Bone marrow (tissue), 2 donors: Measurements from ENCODE around the gene RASA3.
"Not testable (repeated sequence)": the region's sequence is repeated elsewhere in the genome, so short reads cannot be mapped to it uniquely, and the experiment has no call there.

Experiments used
- DNase-seq, 2 donors: peaks; one replicate each; lab custom pipeline; 2025; lab: John Stamatoyannopoulos, UW

RASA3 gene

DNA sequence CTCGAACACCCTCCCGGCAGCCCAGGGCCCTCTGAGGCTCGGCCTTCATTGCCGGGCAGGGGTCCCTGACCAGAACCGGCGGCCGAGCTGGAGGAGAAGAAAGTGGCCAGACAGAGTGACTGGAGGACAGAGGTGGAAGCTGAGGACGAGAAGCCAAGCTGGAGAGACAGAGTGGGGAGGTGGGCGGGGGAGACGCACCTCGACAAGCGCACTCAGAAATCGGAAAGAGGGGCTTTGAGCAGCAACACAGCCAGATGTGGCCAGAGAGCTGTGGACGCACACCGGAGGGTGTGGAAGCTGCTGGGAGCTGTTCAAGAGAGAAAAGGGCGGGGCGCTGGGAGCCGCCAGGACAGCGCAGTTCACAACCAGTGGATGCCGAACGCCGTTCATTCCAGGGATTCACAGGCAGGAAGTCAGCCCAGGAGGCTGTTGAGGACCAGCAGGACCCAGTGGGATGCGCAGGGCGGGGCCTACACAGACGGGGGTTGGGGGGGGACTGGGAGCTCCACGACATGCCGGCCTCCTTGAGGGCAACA is 130.3 kb downstream of the RASA3 start:
- no peak for DNase-seq

GRCh38 chr13:114001331-114002008 is 131.0 kb downstream of the RASA3 start:
- DNase-seq, result no peak

DNA sequence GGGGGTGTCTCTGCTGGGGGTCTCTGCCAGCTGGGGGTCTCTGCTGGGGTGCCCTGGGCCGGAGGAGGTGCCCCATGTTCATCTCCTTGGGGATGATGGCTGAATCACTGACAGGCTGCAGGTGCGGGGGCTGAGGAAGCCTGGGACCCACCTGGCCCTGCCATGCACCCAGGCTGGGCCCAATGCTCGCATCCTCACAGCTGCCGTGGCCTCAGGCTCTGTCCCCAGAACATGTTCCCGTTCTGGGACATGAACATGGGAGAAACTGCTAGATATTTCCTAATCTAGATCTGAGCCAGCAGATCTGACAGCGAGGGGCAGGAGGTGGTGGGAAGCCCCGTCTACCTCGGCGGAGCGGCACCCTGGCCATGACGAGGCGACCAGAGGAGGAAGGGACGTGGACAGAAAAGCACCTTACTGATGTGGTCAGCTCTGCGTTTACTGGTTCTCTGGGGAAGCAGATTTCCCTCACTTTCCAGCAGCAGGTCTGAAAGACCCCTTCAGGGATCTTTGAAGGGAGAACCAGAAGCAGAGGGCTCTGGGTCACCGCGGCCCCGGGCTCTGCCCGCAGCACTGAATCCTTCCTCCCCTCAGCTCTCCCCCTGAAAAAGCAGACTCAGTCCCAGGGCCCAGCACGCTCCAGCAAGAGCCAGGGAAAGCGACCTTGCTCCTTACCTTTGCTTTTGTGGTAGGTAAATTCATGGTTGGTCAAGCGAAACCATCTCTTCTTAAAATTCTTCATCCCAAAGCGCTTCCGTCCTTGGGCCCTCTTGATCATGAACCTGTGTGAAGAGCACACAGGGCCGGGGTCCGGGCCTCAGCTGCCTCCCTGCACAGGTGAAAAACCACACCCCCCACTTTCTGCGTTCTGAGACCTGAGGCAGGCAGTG is 132.0 kb downstream of the RASA3 start:
- DNase-seq, result no peak

DNA sequence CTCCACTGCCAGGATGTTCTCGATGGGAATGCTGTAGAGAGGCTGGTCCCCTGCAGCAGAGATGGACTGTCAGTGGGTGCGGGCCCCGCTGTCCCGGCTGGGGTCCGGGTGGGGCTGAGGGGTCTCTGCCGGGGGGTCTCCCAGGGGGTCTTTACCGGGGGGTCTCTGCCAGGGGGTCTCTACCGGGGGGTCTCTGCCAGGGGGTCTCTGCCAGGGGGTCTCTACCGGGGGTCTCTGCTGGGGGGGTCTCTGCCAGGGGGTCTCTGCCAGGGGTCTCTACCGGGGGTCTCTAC is 132.9 kb downstream of the RASA3 start:
- no peak for DNase-seq

DNA sequence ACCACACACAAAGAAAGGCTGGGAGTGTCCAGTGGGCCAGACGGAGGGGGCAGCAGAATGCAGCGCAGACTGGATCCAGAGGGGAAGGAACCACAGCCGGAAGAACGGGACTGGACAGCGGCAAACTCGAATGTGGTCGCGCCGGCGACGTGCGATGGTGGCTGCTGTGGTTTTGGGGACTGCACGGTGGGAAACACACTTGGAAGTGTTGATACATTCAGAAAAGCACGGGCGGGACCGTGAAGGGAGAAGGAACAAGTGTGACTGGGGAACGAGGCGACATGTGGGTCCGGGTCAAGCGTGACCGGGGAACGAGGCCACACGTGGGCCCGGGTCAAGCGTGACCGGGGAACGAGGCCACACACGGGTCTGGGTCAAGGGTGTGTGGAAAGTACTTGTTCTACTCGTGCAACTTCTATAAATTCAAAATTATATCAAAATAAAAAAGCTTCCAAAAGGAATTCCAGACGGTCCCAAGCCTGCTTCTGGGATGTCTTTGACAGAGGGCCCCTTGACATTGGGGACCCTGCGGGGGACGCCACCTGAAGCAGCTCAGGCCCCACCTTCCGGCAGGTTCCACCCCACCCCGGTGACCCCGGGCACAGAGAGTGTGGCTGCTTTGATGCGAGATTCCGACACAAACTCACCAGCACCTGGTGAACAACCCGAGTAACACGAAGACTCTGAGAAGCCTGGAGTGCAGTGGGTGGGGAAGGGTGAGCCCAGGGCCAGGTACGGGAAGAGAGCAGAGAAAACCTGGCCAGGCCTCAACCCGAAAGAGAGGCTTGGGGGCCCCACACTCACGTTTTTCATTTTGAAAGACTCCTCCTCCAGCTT is 133.4 kb downstream of the RASA3 start:
- DNase-seq, result no peak

- DNase-seq, result no peak
Observed at GRCh38 chr13:113997845-113998751, 134.3 kb downstream of the RASA3 start.

- DNase-seq, result no peak
Observed at GRCh38 chr13:113996912-113997745, 135.3 kb downstream of the RASA3 start.

GRCh38 chr13:113996081-113996911 is 136.1 kb downstream of the RASA3 start:
- no peak for DNase-seq

GRCh38 chr13:113995051-113995601 is 137.3 kb downstream of the RASA3 start:
- no peak for DNase-seq

GRCh38 chr13:113992276-113993005 is 140.0 kb downstream of the RASA3 start:
- DNase-seq, result no peak

DNA sequence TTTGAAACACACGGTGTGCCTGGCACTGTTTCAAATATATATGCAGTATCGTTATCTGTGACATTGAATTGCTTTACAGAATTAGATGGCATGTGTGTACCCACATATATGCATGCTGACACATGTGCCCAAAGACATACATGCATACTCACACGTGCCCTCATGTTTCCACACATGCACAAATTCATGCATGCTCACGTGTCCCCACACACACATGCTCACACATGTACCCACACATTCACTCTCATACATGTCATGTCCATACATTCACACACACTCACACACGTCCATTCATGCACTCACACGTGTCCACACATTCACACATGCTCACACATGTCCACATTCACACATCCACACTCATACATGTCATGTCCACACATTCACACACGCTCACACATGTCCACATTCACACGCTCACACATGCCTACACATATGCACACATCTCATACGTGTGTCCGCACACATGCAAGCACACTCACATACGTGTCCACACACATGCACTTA is 140.7 kb downstream of the RASA3 start:
- no peak for DNase-seq

GRCh38 chr13:113991191-113991669 is 141.2 kb downstream of the RASA3 start:
- no peak for DNase-seq

DNA sequence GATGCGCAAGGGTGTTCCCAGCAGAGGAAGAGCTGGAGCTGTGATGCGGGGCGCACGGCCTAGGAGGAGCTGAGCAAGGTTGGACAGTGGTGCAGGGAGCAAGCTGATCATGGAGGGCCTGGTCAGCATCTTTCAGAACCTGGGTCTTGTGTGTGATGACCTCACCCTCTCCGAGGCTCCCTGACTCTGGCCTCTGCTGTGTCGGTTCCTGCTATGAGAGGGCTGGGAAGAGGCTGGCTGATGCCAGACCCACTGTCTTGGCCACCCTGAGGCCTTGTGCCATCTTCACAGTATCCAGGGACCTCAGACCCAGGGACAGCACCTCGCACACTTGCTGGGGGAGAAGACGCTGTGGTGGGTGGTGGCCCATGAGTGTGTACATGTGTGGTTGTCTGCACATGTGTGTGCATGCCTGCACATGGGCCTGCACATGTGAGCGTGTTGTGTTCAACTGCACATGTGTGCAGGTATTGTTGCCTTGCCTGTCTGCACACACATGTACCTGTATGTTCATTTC is 142.0 kb downstream of the RASA3 start:
- DNase-seq, result no peak

DNA sequence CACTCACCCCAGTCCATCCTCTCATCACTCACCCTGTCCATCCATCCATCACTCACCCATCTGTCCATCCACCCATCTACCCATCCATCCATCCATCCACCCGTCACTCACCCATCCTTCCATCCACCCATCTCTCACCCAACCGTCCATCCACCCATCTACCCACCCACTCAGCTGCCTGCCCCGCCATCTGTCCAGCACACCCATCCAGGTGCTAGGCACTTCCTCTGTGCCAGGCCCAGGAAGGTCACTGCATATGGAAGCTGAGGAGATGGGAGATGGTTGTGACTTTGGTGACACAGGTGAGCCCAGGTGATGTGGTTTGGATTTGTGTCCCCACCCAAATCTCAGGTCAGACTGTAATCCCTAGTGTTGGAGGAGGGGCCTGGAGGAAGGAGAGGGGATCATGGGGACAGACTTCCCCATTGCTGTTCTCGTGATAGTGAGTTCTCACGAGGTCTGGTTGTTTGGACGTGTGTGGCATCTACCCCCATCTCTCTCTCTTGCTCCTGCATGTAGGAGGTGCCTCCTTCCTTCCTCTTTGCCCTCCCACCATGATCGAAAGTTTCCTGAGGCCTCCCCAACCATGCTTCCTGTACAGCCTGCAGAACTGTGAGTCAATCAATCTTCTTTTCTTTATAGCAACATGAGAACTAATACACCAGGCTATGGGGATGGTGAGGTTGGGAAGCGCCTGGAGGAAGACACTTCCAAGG is 142.7 kb downstream of the RASA3 start:
- peak in 1 of 2 donors; percentile 14 for DNase-seq

DNA sequence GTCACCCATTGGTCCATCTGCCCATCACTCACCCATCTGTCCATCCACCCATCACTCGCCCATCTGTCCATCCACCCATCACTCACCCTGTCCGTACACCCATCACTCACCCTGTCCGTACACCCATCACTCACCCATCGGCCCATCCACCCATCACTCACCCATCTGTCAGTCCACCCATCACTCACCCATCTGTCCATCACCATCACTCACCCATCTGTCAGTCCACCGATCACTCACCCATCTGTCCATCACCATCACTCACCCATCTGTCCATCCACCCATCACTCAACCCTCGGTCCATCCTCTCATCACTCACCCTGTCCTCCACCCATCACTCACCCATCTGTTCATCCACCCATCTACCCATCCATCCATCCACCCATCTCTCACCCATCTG is 143.6 kb downstream of the RASA3 start:
- not testable (repeated sequence) for DNase-seq

GRCh38 chr13:113982296-113982661 is 150.1 kb downstream of the RASA3 start:
- DNase-seq, result no peak

DNA sequence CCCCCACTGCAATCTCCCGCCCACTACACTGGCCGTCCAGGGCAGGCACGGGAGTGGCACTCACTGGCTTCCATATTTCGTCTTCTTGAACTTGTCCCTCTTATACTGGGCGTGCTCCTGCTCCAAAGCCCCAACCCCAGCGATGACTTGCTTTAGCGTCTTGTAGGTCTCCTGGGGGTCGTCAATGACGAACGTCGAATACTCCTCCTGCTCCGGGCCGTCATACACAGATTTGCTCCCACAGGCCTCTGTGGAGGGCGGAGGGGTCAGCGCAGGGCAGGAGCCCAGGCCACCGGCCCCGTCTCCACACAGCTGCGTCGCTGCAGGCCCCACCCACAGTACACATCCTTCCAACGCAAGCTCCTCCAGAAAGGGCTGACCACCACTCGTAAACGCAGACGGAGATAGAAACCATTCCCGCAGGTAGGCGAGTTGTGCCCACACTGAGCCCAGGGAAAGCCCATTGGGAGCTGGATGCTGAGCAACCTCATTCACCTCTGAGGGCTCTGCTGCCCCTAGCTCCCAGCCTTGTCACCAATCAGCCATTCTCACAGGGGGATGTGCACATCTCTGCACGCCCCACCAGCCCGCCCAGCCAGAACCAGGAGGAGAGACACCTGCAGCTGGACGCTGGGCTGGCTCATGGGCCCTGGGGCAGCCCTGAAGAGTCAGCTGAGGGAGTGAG is 150.7 kb downstream of the RASA3 start:
- no peak for DNase-seq
